Measurements from ENCODE around the gene AP4S1.

DNA sequence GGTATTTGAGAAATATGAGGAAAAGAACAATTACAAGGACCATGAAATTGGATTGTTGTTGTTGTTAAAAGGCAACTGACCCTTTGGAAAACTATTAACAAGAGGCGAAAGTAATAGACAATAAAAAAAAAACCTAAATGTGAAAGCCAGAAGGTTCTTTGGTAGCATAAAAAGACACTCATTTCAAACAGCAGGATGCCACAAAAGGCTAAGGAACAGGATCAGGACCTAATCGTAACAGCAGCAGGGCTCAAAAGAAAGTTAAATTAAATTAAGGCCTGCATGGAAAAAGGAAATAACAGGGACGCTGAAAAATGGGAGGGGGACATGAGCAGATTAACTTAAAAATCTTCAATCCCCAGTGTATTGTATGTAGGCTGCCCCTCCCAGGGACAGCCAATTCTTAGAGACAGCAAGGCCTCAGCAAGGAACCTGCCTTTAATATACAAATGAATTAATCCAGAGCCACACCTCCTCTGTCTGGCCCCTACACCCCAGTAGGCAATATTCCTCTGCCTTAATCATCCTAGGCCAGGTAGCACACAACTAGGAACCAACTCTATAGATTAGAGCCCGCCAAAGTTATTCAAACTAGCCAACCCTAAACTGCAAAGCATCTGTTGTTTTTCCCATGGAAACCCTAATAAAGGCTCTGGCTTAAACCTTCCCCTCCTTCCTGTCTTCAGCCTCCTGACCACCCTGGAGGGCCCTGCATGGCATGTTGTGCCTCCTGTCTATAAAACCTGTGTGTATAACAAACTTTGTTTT is 28.4 kb upstream of the AP4S1 start:
- TF ChIP-seq, protein P1, sequence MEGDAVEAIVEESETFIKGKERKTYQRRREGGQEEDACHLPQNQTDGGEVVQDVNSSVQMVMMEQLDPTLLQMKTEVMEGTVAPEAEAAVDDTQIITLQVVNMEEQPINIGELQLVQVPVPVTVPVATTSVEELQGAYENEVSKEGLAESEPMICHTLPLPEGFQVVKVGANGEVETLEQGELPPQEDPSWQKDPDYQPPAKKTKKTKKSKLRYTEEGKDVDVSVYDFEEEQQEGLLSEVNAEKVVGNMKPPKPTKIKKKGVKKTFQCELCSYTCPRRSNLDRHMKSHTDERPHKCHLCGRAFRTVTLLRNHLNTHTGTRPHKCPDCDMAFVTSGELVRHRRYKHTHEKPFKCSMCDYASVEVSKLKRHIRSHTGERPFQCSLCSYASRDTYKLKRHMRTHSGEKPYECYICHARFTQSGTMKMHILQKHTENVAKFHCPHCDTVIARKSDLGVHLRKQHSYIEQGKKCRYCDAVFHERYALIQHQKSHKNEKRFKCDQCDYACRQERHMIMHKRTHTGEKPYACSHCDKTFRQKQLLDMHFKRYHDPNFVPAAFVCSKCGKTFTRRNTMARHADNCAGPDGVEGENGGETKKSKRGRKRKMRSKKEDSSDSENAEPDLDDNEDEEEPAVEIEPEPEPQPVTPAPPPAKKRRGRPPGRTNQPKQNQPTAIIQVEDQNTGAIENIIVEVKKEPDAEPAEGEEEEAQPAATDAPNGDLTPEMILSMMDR (tag by site-specific recombination; IDR thresholded peaks at IDR 0.05), result no peak
- TF ChIP-seq ZNF10 (tag by site-specific recombination; IDR thresholded peaks at IDR 0.05) (no peak), KLF10 (tag by site-specific recombination; IDR thresholded peaks at IDR 0.05) (no peak)

Measured in HEK293 (cell line).